Right kidney (tissue), 1 donor: ENCODE results near the gene ANKRD33.
A peak's percentile ranks its signal among the peaks of the same experiment; 100 is the strongest.

Experiments used
- DNase-seq: peaks from one replicate; pipeline ENCODE4 v3.0.0-alpha.2; 2016

The ANKRD33 gene

GRCh38 chr12:51921017-51921725 lies 33.3 kb downstream of the ANKRD33 start:
- DNase-seq: no peak

- DNase-seq: no peak
These were observed 34.2 kb downstream of the ANKRD33 start for GRCh38 chr12:51922146-51922545.

GRCh38 chr12:51922762-51923505 lies 35.0 kb downstream of the ANKRD33 start:
- DNase-seq: no peak

DNA sequence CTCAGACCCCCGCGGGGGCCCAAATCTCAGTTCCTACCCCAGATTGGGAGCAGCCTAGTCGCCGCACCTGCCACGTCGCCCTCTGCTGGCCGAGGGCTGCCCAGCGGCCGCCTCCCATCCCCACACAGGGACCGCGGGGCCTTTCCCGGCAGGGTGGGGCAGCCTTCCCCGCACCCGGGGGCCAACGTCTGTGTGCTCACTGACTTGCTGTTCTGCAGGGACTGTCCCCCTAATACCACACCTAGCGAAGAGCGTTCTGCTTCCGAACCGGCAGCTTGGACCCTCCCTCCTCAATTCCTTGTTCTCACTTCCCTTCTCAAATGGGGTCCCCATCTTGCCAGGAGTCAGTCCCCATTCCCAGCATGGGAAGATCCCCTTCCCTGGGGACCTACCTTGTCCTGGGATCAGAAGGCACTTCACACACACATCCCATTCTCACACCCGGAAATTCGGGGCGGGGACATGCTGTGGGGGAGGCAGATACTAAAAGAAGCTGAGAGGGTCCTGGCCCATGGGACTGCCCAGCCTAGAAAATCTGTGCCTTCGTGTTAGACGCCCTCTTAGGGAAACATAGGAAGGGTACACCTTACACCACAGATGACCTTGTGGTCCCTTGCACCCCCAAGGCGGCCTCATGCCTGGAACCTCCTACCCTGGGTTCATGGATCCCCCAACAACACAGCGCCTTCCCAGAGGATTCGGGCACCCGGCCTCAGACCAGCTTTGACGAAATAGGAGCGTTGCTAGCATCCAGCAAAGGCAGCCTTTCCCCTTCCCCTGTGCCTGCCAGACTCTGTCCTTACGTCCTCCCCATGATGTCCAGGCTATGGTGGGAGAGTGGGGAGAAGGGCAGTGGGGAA lies 35.8 kb downstream of the ANKRD33 start:
- DNase-seq: peak; percentile 65

- no peak for DNase-seq
These were observed 36.8 kb downstream of the ANKRD33 start for GRCh38 chr12:51924551-51925319.

- DNase-seq: no peak
These were observed 37.6 kb downstream of the ANKRD33 start for GRCh38 chr12:51925346-51926063.

DNA sequence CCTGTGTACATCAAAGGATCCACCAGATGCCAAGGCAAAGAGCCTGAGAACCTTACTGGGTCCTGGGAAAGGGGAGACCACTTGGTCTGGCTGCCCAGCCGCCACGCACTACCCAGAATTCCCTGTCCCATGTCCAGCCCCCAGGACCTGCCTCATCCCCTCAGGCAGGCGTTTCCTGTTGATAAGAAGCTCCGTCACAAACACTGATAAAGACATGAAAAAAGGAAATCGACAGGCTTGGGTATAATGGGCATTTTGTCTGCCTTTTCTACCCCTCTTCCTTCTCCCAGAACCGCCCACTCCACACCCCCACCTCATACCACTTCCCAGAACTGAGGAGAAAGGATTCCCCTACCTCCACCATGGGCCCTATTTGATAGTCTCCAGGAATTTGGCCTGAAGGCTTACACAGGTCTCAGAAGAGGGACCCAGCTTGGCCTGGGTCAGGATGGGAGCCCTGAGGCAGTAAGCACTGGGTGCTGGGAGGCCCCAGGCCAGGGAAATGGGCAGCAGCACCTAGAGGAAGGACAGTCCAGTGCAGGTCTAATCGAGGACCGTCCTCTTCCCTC lies 38.2 kb downstream of the ANKRD33 start:
- DNase-seq: no peak

GRCh38 chr12:51926718-51927117 lies 38.8 kb downstream of the ANKRD33 start:
- DNase-seq: no peak

- no peak for DNase-seq
These were observed 44.5 kb downstream of the ANKRD33 start for GRCh38 chr12:51932218-51933076.

DNA sequence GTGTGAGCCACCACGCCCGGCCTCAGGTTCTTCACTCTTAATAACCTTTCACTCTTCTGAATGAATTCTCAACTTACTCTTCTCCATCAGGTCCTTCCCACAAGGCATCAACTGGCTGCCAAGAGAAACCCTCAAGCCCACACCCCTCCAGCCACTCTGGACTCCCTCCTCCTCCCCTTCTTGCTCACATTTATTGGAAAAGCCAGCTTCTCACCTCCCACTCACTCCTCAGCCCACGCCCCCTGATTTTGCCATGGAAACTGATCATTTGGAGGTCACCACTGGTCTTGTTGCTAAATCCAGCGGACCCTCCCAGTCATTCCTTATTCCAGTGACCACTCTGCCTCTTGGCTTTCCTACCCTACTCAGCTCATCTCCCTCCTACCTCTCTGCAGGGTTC lies 46.2 kb downstream of the ANKRD33 start:
- no peak for DNase-seq

- no peak for DNase-seq
These were observed 50.0 kb downstream of the ANKRD33 start for GRCh38 chr12:51937926-51938325.

- no peak for DNase-seq
These were observed 50.8 kb downstream of the ANKRD33 start for GRCh38 chr12:51938726-51939125.

DNA sequence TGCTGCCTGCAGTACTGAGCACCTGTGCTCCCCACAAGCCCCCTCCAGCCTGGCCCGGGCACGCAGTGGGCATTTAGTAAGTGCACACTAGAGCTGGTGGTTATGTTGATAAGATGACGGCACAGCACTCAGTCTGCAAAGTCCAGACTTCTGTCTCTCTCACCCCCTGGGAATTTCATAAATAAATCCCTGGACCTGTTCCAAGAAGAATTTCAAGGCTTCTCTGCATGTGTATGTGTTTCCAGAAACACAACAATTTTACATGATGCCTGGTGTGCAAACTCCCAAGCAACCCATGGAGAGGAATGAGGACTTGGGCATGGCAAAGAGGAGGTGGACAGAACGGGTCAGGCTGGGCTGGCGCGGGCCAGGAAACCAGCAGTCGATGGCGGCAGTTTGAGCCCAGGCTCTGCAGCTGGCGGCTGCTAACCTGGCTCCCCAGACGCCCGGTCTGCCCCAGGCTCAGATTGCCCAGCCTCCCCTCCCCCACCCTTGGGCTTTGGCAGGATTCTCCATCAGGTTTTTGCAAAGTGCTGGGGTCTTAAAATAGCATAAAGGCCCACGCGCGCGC lies 53.2 kb downstream of the ANKRD33 start:
- peak; percentile 28 for DNase-seq
